ENCODE measurements around the gene SH3RF3. TPM values are rescaled to one million over a fixed set of nuclear protein-coding genes. Genes with fewer than 3 reads are reported as not detected.

SH3RF3 gene
- total and polyA plus RNA-seq, 9 of the 15 experiments (the other 6 are each of a cell fraction or from before 2014, with no cell fraction given): 0.02 TPM; not detected in 8

DNA sequence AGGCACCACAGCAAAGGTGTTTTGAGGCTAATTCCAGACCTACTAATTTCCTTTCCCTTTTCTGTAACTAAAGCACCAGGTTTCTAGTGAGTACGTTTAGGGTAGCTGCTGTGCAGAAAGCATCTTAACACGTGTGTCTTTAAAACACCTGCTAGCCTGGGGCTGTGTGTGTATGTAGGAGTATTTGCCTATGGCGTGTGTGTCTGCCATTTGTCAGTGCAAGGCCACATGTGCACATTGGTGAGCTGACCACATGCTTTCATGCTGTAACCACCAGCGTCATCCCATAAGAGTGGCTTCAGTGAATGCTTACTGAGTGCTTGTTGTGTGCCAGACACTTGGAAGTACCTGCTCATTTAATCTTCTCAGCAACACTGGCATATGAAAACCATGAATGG lies 243.2 kb downstream of the SH3RF3 start (continued):
- TF ChIP-seq ZNF449 (CRISPR knock-in tag; IDR thresholded peaks at IDR 0.05): no peak
- TF ChIP-seq, protein P1, sequence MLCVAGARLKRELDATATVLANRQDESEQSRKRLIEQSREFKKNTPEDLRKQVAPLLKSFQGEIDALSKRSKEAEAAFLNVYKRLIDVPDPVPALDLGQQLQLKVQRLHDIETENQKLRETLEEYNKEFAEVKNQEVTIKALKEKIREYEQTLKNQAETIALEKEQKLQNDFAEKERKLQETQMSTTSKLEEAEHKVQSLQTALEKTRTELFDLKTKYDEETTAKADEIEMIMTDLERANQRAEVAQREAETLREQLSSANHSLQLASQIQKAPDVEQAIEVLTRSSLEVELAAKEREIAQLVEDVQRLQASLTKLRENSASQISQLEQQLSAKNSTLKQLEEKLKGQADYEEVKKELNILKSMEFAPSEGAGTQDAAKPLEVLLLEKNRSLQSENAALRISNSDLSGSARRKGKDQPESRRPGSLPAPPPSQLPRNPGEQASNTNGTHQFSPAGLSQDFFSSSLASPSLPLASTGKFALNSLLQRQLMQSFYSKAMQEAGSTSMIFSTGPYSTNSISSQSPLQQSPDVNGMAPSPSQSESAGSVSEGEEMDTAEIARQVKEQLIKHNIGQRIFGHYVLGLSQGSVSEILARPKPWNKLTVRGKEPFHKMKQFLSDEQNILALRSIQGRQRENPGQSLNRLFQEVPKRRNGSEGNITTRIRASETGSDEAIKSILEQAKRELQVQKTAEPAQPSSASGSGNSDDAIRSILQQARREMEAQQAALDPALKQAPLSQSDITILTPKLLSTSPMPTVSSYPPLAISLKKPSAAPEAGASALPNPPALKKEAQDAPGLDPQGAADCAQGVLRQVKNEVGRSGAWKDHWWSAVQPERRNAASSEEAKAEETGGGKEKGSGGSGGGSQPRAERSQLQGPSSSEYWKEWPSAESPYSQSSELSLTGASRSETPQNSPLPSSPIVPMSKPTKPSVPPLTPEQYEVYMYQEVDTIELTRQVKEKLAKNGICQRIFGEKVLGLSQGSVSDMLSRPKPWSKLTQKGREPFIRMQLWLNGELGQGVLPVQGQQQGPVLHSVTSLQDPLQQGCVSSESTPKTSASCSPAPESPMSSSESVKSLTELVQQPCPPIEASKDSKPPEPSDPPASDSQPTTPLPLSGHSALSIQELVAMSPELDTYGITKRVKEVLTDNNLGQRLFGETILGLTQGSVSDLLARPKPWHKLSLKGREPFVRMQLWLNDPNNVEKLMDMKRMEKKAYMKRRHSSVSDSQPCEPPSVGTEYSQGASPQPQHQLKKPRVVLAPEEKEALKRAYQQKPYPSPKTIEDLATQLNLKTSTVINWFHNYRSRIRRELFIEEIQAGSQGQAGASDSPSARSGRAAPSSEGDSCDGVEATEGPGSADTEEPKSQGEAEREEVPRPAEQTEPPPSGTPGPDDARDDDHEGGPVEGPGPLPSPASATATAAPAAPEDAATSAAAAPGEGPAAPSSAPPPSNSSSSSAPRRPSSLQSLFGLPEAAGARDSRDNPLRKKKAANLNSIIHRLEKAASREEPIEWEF (CRISPR knock-in tag; IDR thresholded peaks at IDR 0.05): no peak
- TF ChIP-seq CLOCK (CRISPR knock-in tag; IDR thresholded peaks at IDR 0.05; ENCODE audit: borderline replicate concordance): no peak
- no peak for TF ChIP-seq BCOR (IDR thresholded peaks at IDR 0.05)
- TF ChIP-seq GATAD2A (IDR thresholded peaks at IDR 0.05): no peak
